Neuron (in vitro differentiated cells): ENCODE results near the gene KIAA1755.
"Not testable (repeated sequence)": the region's sequence is repeated elsewhere in the genome, so short reads cannot be mapped to it uniquely, and the experiment has no call there.

Experiments
- H2AFZ ChIP-seq: one replicate; pipeline ENCODE4 v1.6.1; 2013; ENCODE audit warnings: low read depth, mild to moderate bottlenecking, inconsistent platforms, low read length, moderate library complexity
- H3K27me3 ChIP-seq: one replicate; pipeline ENCODE4 v1.6.1; 2013; ENCODE audit warnings: low read length; ENCODE audit not compliant: insufficient read depth
- H3K36me3 ChIP-seq: one replicate; pipeline ENCODE4 v1.6.1; 2013; ENCODE audit warnings: low read length; ENCODE audit not compliant: insufficient read depth
- H3K4me1 ChIP-seq: one replicate; pipeline ENCODE4 v1.6.1; 2013; ENCODE audit warnings: low read length; ENCODE audit not compliant: insufficient read depth
- H3K4me3 ChIP-seq: 2 replicates; pipeline ENCODE4 v1.5.1; 2013; ENCODE audit warnings: mild to moderate bottlenecking, low read length, moderate library complexity
- H3K9me3 ChIP-seq: one replicate; pipeline ENCODE4 v1.6.1; 2013; ENCODE audit warnings: low read length

Gene KIAA1755

GRCh38 chr20:38251441-38251840 lies 9.1 kb downstream of the KIAA1755 start:
- H3K36me3 ChIP-seq, H3K27me3 ChIP-seq, H3K4me1 ChIP-seq: not testable (repeated sequence)

DNA sequence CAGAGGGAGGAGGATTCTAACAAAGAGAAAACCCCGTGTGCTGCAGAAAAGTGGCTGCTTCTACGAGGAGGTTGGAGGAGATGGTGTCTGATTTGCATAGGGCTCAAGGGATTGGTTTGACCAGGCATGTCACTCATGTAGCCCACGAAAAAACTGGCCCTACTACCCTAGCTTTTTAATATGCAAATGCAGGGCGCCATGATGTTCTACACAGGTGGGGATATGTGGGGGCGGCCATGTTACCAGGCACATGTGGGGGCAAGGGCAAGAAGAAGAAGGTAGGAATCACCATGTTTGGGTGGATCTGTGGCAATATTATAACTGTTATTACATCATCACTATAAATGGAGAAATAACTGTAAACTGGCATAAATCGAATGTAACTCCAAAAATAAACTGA lies 9.9 kb downstream of the KIAA1755 start:
- H3K4me3 ChIP-seq, result no peak overlapping the region
- H3K27me3 ChIP-seq, result no peaks in the 10 kb centered on the region
- H3K36me3 ChIP-seq, result no peaks in the 10 kb centered on the region
- no peaks in the 10 kb centered on the region for H3K4me1 ChIP-seq
- no peaks in the 10 kb centered on the region for H3K9me3 ChIP-seq
- no peak overlapping the region for H2AFZ ChIP-seq

More at GRCh38 chr20:38251441-38251840, 9.1 kb downstream of the KIAA1755 start:
- not testable (repeated sequence) for H3K4me3 ChIP-seq, H3K9me3 ChIP-seq, H2AFZ ChIP-seq

DNA sequence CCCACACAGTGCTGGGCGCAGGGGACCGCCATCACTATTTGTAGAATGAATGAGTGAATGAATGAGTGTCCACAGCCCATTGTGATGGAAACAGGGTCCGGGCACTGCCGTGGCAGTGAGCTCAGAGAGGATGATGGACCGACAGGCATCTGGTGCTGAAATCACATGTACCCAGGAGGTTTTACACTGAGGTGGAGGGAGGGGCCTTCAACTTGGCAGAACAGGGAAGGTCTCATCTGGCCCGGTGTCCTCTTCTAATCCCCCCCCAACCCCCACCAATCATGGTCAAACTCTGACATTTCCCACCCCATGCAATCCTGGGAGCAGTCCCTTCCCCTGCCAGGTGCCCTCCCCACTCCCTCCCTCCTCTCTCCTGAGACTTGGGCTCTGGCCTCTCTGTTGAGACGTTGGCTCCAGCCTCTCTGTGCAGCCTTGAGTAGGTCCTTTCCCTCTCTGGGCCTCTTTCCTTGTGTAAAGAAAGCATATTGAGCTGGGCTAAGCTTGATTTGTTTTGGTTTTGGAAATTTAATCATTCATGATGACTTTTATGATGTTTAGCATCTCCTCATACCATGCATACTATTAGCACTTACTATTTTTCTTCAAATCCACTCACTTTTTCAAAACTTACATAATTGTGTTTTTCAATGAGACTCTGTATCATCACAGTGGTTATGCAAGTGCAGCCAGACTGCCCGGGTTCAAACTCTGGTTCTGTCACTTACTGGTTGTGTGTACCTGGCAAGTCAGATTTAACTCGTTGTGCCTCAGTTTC lies 10.8 kb downstream of the KIAA1755 start:
- Histone ChIP-seq H3K4me1 (no peaks in the 10 kb centered on the region), H3K27me3 (no peaks in the 10 kb centered on the region), H3K4me3 (no peak overlapping the region), H3K9me3 (no peaks in the 10 kb centered on the region), H2AFZ (no peak overlapping the region), H3K36me3 (no peaks in the 10 kb centered on the region)

DNA sequence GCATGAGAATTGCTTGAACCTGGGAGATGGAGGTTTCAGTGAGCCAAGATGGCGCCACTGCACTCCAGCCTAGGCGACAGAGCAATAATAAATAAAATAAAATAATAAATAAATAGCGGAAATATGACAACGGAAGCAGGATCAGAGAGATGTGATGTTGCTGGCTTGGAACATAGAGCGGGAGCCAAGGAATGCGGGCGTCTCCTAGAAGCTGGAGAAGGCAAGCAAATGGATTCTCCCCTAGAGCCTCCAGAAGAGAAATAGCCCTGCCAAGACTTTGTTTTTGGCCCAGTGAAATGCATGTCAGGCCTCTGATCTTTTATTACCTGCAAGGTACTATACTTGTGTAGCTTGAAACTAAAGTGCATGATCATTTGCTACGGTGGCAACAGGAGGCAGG lies 12.4 kb downstream of the KIAA1755 start:
- Histone ChIP-seq H3K36me3 (no peaks in the 10 kb centered on the region), H3K4me1 (no peaks in the 10 kb centered on the region), H2AFZ (no peak overlapping the region), H3K27me3 (no peaks in the 10 kb centered on the region), H3K9me3 (no peaks in the 10 kb centered on the region), H3K4me3 (no peak overlapping the region)

- not testable (repeated sequence) for H3K4me3 ChIP-seq, H3K9me3 ChIP-seq, H3K36me3 ChIP-seq, H3K27me3 ChIP-seq, H3K4me1 ChIP-seq, H2AFZ ChIP-seq
Measured at GRCh38 chr20:38247725-38248124, 12.8 kb downstream of the KIAA1755 start.

DNA sequence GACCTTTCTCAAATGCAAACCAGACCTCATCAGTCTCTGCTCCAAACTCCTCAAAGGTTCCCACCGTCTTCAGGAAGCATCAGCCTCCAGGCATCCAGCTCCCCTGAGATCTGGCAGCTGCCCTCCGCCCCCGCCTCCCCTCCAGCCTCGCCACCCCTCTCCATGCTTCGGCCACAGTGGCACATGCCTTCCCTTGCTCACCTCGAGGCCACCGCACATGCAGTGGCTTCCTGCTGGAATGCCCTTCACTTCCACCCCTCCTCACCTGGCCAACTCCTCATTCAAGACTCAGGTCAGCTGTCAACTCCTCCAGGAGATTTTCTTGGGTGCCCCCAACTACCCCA lies 13.4 kb downstream of the KIAA1755 start:
- peaks cover 2% of the 10 kb centered on the region for H3K9me3 ChIP-seq
- H3K36me3 ChIP-seq, result no peaks in the 10 kb centered on the region
- H3K4me1 ChIP-seq, result no peaks in the 10 kb centered on the region
- no peak overlapping the region for H2AFZ ChIP-seq
- H3K4me3 ChIP-seq, result no peak overlapping the region
- no peaks in the 10 kb centered on the region for H3K27me3 ChIP-seq

- no peaks in the 10 kb centered on the region for H3K4me1 ChIP-seq
- peaks cover 7% of the 10 kb centered on the region for H3K9me3 ChIP-seq
- H3K36me3 ChIP-seq, result no peaks in the 10 kb centered on the region
- no peak overlapping the region for H3K4me3 ChIP-seq
- no peak overlapping the region for H2AFZ ChIP-seq
- H3K27me3 ChIP-seq, result no peaks in the 10 kb centered on the region
Measured at GRCh38 chr20:38246357-38247165, 14.0 kb downstream of the KIAA1755 start.

DNA sequence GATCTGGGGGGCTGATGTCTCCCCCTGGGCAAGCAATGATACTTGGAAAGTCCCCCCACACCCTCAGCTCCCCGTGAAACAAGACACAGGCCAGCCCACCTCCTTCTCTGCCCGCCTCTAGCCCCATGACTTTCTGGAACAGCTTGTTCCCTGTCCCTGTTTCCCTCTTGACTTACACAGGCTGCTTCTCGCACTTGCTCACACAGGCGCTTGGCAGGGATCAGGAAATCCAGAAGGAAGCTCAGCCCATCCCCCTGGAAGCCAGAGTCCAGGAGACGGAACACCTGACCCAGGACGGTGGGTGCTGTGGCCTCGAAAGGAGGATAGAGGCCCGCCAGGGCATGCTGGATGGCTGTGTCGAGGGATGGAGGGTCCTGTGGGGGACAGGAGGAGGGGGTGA lies 14.8 kb downstream of the KIAA1755 start:
- peaks cover 8% of the 10 kb centered on the region for H3K9me3 ChIP-seq
- H3K4me1 ChIP-seq, result no peaks in the 10 kb centered on the region
- no peak overlapping the region for H3K4me3 ChIP-seq
- no peaks in the 10 kb centered on the region for H3K27me3 ChIP-seq
- no peaks in the 10 kb centered on the region for H3K36me3 ChIP-seq
- no peak overlapping the region for H2AFZ ChIP-seq

DNA sequence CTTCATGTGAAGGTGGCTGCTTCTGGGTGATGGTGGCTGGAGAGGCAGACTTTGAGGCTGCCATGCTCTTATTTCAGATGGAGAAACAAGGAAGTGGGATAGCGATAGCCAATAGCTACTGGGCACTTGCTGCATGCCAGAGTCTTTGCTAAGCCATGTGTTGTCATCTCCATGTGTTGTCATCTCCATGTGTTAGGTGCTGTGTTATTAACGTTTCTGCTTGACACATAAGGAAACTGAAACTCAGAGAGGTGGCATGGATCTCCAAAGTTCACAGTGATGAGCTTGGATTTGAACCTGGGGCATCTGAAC lies 16.9 kb downstream of the KIAA1755 start:
- no peaks in the 10 kb centered on the region for H3K27me3 ChIP-seq
- peaks cover 8% of the 10 kb centered on the region for H3K9me3 ChIP-seq
- H3K36me3 ChIP-seq, result no peaks in the 10 kb centered on the region

DNA sequence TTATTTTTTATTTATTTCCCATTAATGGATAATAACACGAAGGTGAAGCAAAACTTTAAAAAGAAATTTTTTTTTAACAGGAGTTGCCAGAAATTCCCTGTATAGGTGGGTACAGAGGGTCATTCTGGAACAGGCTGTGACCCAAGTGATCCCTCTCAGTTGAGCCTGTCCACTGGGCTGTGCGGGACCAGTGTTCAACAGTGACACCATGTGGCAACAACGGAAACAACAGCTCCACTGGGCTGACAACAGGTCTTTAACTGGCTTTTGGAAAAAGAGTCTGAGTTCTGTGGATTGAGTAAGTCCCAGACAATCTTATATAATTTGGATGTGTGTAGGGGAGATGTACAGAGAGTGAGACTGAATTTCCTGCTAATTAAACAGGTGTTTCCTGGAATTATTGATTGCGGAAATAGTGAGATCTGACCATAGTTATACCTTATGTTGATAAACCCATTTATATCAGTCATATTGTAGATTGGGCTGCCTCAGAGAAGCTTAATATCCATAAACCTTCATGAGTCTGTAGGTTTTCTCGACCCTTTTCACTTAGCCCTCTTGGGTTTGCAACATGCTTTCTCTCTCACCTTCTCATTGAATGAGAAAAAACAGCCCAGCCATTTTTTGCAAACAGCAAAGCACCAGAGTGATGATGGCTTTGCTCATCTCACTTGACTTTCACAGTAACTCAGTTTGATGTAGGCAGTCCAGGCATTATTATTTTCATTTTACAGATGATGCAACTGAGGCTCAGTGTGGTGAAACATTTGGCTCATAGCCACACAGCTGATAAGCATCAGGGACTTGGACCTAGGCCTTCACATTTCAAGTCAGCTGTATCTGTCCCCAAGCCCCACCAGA lies 17.5 kb downstream of the KIAA1755 start:
- H3K27me3 ChIP-seq, result no peaks in the 10 kb centered on the region
- H2AFZ ChIP-seq, result no peak overlapping the region
- no peak overlapping the region for H3K4me3 ChIP-seq
- no peaks in the 10 kb centered on the region for H3K36me3 ChIP-seq
- H3K9me3 ChIP-seq, result peaks cover 8% of the 10 kb centered on the region
- H3K4me1 ChIP-seq, result no peaks in the 10 kb centered on the region

More for the DNA sequence above, 16.9 kb downstream of the KIAA1755 start:
- H2AFZ ChIP-seq, result no peak overlapping the region
- H3K4me1 ChIP-seq, result no peaks in the 10 kb centered on the region
- no peak overlapping the region for H3K4me3 ChIP-seq

DNA sequence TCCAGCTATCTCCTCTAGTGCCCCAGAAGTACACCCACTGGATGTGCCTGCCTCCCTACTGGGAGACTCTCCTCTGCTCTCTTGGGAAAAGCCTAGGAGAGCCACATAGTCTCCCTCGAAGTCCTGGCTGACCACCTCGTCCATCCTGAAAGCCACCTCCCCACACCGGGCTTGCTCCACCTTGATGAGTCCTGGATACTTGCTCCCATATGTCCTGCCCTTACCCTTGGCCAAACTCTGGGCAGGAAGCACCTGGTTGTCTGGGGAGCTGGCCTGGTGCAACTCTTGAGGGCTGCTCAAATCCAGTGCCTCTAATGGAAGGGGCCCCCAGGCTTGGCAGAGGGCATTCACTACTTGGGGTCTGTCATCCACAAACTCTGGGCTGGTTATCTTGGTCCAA lies 19.3 kb downstream of the KIAA1755 start:
- Histone ChIP-seq H3K9me3 (peaks cover 8% of the 10 kb centered on the region), H3K27me3 (no peaks in the 10 kb centered on the region), H2AFZ (no peak overlapping the region), H3K4me1 (no peaks in the 10 kb centered on the region), H3K36me3 (no peaks in the 10 kb centered on the region), H3K4me3 (no peak overlapping the region)

DNA sequence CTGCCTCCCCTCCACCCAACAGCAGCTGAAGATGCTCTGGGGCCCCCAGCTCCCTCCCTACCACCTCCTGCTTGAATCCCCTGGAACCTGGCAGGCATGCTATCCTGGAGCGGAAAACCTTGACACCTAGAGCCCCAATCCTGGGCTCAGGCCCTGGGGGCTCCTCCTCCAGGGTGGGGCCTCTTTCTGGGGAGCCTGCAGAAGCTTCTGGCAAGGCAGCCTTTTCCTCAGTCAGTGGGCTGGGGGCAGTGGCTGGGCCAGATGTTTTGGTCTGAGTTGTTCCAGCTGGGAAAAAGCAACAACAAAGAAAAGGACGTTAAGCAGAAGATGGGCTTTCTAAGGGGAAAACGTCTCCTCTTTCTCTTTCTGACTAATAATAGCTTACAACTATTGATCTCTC lies 21.1 kb downstream of the KIAA1755 start:
- peaks cover 8% of the 10 kb centered on the region for H3K9me3 ChIP-seq
- no peaks in the 10 kb centered on the region for H3K36me3 ChIP-seq
- no peak overlapping the region for H3K4me3 ChIP-seq
- no peak overlapping the region for H2AFZ ChIP-seq
- H3K4me1 ChIP-seq, result no peaks in the 10 kb centered on the region
- H3K27me3 ChIP-seq, result peaks cover 2% of the 10 kb centered on the region

DNA sequence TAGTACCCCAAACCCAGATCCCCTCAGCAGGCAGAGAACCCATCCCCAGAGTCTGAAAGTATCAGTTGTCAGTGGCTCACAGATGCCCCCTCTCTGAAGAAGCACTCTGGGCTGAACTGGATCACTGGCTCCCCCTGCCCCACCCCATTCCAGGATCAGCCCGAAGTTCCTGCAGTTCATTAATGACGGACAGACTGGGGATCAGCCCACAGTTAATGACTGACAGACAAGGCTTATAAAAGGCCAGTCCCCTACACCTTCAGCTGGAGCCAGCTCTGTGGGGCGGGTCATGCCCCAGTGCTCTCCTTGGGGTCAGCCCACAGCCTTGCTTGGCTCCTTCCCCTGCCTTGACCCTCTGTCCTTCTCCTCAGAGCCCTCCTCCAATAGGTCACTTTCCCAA lies 21.7 kb downstream of the KIAA1755 start:
- Histone ChIP-seq H3K4me1 (no peaks in the 10 kb centered on the region), H3K27me3 (peaks cover 2% of the 10 kb centered on the region), H3K36me3 (no peaks in the 10 kb centered on the region), H2AFZ (no peak overlapping the region), H3K4me3 (no peak overlapping the region), H3K9me3 (peaks cover 8% of the 10 kb centered on the region)
